ENCODE data around the gene ARL6. TPM values are rescaled to one million over a fixed set of nuclear protein-coding genes. Genes with fewer than 3 reads are reported as not detected.

Gene ARL6
- total RNA-seq, 1 donor from 2014 or later = 6.2 TPM

Other genes with a start within 250 kb of the ARL6 start
- 6.5 and 6.8 TPM in 2 replicates for gene CRYBG3, start 57.3 kb downstream of the ARL6 start, total RNA-seq
- gene RIOX2, start 207.7 kb downstream of the ARL6 start, total RNA-seq = 85.4 and 90.9 TPM in 2 replicates